ENCODE measurements around the gene KRT72.

The KRT72 gene

DNA sequence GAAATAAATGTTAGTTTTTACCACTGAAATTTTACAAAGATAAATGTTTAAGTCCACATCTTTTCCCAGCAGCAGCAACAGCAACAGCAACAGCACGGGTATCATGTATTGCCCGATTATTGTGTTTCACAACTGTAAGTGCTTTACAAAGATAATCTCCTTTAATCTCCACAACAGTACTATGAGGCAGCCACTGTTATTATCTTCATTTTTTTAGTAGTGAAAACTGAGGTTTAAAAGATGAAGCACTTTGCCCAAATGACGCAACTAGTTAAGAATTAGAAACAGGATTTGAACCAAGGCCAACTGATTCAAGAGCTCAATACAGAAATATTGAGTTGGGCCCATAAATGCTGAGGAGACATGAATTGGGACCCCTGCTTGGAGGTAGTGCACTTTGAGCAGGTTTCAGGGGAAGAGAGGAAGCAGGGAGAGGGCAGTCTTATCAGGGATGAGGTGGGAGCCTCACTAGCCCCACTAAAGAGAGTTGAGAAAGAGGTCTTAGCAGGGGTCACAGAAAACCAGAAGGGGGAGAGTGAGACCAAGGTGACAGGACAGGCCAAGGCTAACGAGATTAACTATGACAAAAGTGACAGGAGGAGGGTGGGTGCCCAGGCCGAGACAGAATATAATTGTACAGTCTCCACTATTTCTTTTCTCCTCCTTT lies 35.5 kb upstream of the KRT72 start:
- ChIA-PET POLR2A (no interaction called here), CTCF (no interaction called here)
- no peak for DNase-seq (ENCODE audit: extremely low spot score)
- TF ChIP-seq, protein P1, sequence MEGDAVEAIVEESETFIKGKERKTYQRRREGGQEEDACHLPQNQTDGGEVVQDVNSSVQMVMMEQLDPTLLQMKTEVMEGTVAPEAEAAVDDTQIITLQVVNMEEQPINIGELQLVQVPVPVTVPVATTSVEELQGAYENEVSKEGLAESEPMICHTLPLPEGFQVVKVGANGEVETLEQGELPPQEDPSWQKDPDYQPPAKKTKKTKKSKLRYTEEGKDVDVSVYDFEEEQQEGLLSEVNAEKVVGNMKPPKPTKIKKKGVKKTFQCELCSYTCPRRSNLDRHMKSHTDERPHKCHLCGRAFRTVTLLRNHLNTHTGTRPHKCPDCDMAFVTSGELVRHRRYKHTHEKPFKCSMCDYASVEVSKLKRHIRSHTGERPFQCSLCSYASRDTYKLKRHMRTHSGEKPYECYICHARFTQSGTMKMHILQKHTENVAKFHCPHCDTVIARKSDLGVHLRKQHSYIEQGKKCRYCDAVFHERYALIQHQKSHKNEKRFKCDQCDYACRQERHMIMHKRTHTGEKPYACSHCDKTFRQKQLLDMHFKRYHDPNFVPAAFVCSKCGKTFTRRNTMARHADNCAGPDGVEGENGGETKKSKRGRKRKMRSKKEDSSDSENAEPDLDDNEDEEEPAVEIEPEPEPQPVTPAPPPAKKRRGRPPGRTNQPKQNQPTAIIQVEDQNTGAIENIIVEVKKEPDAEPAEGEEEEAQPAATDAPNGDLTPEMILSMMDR (IDR thresholded peaks at IDR 0.05; ENCODE audit: control extremely low read depth, extremely low read depth, low read depth, missing control alignments), result no peak

DNA sequence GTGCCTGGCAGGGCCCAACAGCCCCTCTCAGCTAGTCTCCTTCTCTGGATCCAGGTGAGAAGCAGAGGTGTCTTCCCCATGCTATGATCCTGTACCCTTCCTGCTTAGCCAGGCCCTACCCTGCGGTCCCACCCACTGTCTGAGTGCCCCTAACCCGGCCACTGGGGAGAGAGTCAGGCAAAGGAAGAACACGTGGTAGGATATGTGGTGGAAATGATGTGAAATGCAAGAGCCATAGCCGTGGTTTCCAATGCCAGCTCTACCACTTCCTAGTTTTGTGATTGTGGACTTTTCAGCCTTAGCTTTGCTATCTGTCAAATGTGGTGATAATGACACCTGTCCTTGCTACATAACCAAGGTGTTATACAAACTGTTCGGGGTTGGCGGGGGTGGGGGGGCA lies 34.9 kb upstream of the KRT72 start:
- CTCF ChIA-PET, result no interaction called here
- POLR2A ChIA-PET, result no interaction called here
- TF ChIP-seq, protein P1 (IDR thresholded peaks at IDR 0.05; ENCODE audit: control extremely low read depth, extremely low read depth, low read depth, missing control alignments), result no peak
- no peak for DNase-seq (ENCODE audit: extremely low spot score)

DNA sequence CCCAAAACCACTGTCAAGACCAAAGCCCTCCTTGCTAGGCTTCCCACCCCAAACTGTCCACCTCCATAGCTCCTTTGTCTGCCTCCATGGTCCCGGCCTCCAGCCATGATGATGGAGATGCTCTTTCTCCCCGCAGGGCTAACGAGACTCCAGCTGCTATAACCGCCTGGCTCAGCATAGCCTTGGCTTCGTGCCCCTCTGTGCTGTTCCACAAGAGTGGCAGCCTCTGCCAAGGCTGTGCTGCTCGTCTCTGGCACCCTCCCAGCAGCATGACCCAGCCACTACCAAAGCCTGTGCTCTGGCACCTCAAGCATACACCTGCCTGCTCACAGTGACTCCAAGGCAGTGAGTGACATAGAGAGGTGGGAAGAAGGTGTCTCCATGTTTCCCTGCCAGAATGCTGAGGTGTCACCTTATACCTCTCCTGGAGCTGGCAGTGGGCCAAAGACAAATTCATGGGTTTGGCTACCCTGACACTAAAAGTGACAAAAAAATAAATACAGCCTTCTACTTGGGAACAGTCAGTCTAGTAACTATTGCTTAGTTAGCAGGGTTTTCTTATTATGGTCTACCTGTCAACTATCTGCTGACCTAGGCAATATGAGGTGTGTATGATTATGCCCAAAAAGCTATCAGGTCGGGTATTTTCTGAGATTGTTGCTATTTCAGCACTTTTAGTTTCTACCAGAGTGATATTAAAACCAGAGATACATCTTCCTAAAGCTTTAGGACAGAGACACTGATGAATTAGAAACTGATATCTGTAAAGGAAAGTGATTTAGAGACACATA lies 33.2 kb upstream of the KRT72 start:
- TF ChIP-seq, protein P1 (IDR thresholded peaks at IDR 0.05; ENCODE audit: control extremely low read depth, extremely low read depth, low read depth, missing control alignments), result no peak
- CTCF ChIA-PET, result no interaction called here
- DNase-seq (ENCODE audit: extremely low spot score), result no peak
- POLR2A ChIA-PET, result no interaction called here

DNA sequence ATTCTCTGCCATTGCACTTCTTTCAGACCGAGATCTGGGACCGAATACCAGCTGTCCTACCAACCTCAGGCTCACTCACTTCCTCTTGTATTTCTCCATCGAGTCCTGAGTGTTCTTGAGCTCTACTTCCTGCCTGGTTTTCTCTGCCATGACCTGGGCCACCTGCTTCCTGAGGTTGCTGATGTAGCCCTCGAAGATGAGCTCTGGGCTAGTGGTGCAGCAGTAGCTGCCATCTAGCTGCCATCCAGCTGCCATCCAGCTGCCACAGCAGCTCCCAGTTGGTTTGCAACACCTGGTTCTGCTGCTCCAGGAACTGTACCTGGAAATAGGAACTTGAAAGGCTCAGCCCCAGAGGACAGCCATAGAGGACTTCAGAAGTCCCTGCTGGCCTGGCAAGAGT lies 32.1 kb upstream of the KRT72 start:
- no peak for DNase-seq (ENCODE audit: extremely low spot score)
- ChIA-PET CTCF (interaction anchor here (1.3 kb wide), 1 partner anchor 15 kb away, joined by 3 read pairs; no protein-coding TSS in a partner anchor), POLR2A (no interaction called here)
- TF ChIP-seq, protein P1 (IDR thresholded peaks at IDR 0.05; ENCODE audit: control extremely low read depth, extremely low read depth, low read depth, missing control alignments), result no peak

DNA sequence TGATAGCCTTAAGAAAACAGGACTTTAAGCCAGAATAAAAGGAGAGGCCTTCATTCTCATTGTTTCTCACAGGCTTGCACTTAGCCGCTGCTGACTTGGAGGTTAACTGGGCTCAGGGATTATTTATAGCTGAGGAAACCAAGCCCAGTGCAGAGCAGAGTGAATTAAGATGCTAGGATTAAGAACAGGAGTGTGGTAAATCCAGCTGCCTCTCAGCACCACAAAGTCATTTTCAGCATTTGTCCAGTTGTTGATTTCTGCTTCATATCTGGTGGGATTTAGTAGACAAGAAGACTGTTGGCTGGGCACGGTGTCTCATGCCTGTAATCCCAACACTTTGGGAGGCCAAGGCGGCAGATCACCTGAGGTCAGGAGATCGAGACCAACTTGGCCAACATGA lies 31.4 kb upstream of the KRT72 start:
- no peak for DNase-seq (ENCODE audit: extremely low spot score)
- ChIA-PET POLR2A (no interaction called here), CTCF (interaction anchor here (1.3 to 1.5 kb wide), 2 partner anchors 14 to 16 kb away, joined by 3 read pairs; partner anchors contain the start of gene KRT73)
- TF ChIP-seq, protein P1 (IDR thresholded peaks at IDR 0.05; ENCODE audit: control extremely low read depth, extremely low read depth, low read depth, missing control alignments), result no peak

DNA sequence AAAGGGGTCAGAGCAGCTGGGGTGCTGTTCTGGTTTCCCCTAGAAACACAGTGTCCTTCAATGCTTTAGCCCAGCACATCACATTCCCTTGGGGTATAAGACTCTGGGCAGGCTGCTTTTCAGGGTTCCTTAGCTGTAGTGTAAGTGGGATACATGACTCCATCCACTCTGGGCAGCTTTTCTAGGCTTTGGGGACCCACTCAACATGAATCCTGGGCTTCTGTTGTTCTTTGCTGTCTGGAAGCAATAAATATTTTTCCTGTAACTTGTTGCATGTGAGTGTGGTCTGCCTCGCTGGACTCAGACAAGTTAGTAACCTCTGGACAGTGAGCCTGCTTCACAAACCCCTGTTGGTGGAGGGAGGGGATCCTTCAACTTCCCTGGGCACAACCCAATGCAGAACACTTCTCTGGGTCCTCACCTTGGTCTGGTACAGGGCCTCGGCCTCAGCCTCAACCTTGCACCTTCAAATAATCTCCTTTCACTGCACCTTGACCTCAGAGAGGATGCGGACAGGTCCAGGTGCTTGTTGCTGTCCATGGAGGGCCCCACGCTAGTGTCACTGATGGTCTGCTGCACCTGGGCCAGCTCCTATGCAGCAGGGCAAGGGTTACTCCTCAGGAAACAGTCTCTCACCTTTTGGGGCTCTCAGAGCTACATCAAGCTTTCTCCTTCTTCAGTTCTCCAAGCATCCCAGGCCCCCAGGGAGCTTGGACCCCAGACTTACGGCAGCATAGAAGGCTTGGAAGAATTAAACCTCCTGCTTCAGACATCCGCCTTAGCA lies 30.6 kb upstream of the KRT72 start:
- TF ChIP-seq, protein P1 (IDR thresholded peaks at IDR 0.05; ENCODE audit: control extremely low read depth, extremely low read depth, low read depth, missing control alignments), result no peak
- ChIA-PET CTCF (interaction anchor here (1.3 to 1.5 kb wide), 2 partner anchors 13 to 17 kb away, joined by 3 read pairs; partner anchors contain the start of gene KRT73), POLR2A (no interaction called here)
- DNase-seq (ENCODE audit: extremely low spot score), result no peak

Measured in GM10248 (cell line).